Body of pancreas (tissue), 4 donors: ENCODE data around the gene COLGALT1. TPM values are rescaled to one million over a fixed set of nuclear protein-coding genes. Genes with fewer than 3 reads are reported as not detected.

Experiments used
- ATAC-seq: fragments of 150-250 bp; one replicate; pipeline ENCODE4 v1.9.1; 2016
- DNase-seq, 4 donors: peaks; one replicate each; pipeline ENCODE4 v3.0.0-alpha.2; 2019
- H3K27ac ChIP-seq, 4 donors: fragments of 200-600 bp; sonication (generic); 1 replicate in 3 of 4; 2 replicates in 1 of 4; pipeline versions ENCODE4 v1.5.1 to v1.6.1; 2016 to 2019; ENCODE audit warnings: mild to moderate bottlenecking in 1 of 4, mixed read lengths in 1 of 4, moderate library complexity in 1 of 4
- H3K27me3 ChIP-seq, 2 donors: fragments of 200-600 bp; sonication (generic); one replicate each; pipeline ENCODE4 v1.6.0; 2016; ENCODE audit warnings: mild to moderate bottlenecking in 1 of 2
- H3K36me3 ChIP-seq, 2 donors: fragments of 200-600 bp; sonication (generic); replicated peaks in 1 of 2; 2 replicates each; pipeline ENCODE4 v1.5.1; 2016; ENCODE audit warnings: low read depth in 2 of 2; ENCODE audit not compliant: insufficient read depth in 1 of 2
- H3K4me1 ChIP-seq: fragments of 200-600 bp; sonication (generic); one replicate; pipeline ENCODE4 v1.6.0; 2016
- H3K4me3 ChIP-seq, 2 donors: fragments of 200-600 bp; sonication (generic); 1 replicate in 1 of 2; 2 replicates in 1 of 2; pipeline ENCODE4 v1.5.1; 2016 to 2019
- H3K9me3 ChIP-seq, 3 donors: fragments of 200-600 bp; sonication (generic); 1 replicate in 2 of 3; 2 replicates in 1 of 3; pipeline ENCODE4 v1.5.1; 2016
- POLR2A ChIP-seq, 3 donors: fragments of 450-650 bp; IDR thresholded peaks; one replicate each; pipeline ENCODE4 v1.6.1; 2016; ENCODE audit warnings: antibody characterized with exemption in 3 of 3, mild to moderate bottlenecking in 2 of 3
- WGBS, 2 donors: methylation state at CpG; one replicate each; pipeline ENCODE4 v1.1.5; 2017; 5-methylcytosine and 5-hydroxymethylcytosine counted together
- intact Hi-C: fragments of 100-400 bp; cut with DNase I; formaldehyde crosslinking; loops from one replicate; pipeline ENCODE4 v1.15.1; 2023
- total RNA-seq, 2 donors: library from RNA; depleted of rRNA; stranded (reverse); fragments of >200 nt; gene quantifications; one replicate each; pipeline ENCODE4 v1.1.0, GENCODE V29; 2016
- TF ChIP-seq, protein P1 (sequence below), 7 experiments: fragments of 450-650 bp in 4 of 7; fragments of 200-600 bp in 3 of 7; sonication (generic) in 3 of 7; IDR thresholded peaks; one replicate each; pipeline ENCODE4 v1.5.1; 2016 to 2019; ENCODE audit warnings: antibody characterized with exemption in 7 of 7

The COLGALT1 gene
- total RNA-seq, 2 donors from 2014 or later: 38.9 to 41.5 TPM

DNA sequence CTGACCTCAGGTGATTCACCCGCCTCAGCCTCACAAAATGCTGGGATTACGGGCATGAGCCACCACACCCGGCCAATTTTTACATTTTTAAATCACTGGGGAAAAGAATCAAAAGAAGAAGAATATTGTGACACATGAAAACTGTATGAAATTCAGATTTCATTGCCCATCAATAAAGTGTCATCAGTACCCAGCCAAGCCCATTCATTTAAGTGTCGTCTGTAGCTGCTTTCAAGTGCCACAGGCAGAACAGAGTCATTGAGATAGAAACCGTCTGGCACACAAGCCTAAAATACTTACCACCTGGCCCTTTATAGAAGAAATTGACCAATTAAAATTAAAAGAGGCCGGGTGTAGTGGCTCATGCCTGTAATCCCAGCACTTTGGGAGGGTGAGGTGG lies 15.3 kb downstream of the COLGALT1 start:
- intact Hi-C loops: no loop called here
- ATAC-seq: no peak
- Histone ChIP-seq H3K4me3 (no peak overlapping the region), H3K27me3 (no peaks in the 10 kb centered on the region), H3K9me3 (no peaks in the 10 kb centered on the region), H3K4me1 (no peaks in the 10 kb centered on the region), H3K36me3 (peaks cover 12 to 22% of the 10 kb centered on the region in 2 donors), H3K27ac (no peak overlapping the region)
- no peak for TF ChIP-seq POLR2A (IDR thresholded peaks at IDR 0.05)
- DNase-seq: no peak
- WGBS, 2 donors: 90 to 96% methylated on average over 6 of the region's 6 CpGs

GRCh38 chr19:17572638-17573037 lies 17.2 kb downstream of the COLGALT1 start:
- DNase-seq (no peak), ATAC-seq (no peak)
- Histone ChIP-seq H3K36me3 (peaks cover 12 to 25% of the 10 kb centered on the region in 2 donors), H3K4me1 (no peaks in the 10 kb centered on the region), H3K27ac (no peak overlapping the region), H3K4me3 (no peak overlapping the region), H3K9me3 (no peaks in the 10 kb centered on the region), H3K27me3 (no peaks in the 10 kb centered on the region)
- TF ChIP-seq, protein P1, sequence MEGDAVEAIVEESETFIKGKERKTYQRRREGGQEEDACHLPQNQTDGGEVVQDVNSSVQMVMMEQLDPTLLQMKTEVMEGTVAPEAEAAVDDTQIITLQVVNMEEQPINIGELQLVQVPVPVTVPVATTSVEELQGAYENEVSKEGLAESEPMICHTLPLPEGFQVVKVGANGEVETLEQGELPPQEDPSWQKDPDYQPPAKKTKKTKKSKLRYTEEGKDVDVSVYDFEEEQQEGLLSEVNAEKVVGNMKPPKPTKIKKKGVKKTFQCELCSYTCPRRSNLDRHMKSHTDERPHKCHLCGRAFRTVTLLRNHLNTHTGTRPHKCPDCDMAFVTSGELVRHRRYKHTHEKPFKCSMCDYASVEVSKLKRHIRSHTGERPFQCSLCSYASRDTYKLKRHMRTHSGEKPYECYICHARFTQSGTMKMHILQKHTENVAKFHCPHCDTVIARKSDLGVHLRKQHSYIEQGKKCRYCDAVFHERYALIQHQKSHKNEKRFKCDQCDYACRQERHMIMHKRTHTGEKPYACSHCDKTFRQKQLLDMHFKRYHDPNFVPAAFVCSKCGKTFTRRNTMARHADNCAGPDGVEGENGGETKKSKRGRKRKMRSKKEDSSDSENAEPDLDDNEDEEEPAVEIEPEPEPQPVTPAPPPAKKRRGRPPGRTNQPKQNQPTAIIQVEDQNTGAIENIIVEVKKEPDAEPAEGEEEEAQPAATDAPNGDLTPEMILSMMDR (IDR thresholded peaks at IDR 0.05): no peak
- TF ChIP-seq POLR2A (IDR thresholded peaks at IDR 0.05): no peak
- WGBS, 2 donors: 84 to 89% methylated on average over 7 of the region's 7 CpGs
- intact Hi-C loops: no loop called here

DNA sequence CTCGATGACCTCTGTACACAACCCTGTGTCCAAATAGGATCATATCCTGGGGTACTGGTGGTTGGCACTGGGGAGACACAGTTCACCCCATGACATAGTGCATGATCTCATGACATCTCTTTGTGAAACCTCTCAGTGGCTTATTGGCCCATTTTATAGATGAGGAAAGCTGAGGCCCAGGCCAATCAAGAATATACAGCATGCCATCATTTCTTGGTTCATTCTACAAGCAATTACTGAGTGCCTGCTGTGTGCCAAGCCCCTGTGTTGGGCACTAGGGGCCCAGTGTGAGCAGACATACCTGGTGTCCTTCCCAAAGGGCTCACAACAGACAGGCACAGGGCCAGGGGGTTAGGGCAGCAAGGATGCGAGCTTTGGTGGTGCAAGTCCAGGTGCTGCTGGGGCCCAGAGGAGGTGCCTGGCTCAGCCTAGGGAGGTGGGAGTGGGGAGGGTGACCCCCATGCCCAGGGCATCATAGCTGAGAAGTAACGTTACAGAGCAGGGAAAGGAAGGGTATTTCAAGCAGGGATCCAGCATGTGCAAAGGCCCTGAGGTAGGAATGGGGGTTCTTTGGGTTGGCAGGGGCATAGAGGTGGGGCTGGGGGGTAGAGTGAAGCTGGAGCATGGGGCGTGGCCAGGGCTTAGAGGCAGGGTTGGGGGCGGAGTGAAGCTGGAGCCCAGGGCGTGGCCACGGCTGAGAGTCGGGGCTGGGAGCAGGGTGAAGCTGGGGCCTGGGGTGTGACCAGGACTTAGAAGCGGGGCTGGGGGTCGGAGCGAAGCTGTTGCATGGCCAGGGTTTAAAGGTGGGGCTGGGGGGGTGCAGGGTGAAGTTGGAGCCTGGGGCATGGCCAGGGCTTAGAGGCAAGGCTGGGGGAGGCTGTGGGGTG lies 20.7 kb downstream of the COLGALT1 start:
- Histone ChIP-seq H3K4me1 (no peaks in the 10 kb centered on the region), H3K36me3 (peaks cover 4 to 19% of the 10 kb centered on the region in 2 donors), H3K9me3 (no peaks in the 10 kb centered on the region), H3K4me3 (no peak overlapping the region), H3K27ac (no peak overlapping the region), H3K27me3 (no peaks in the 10 kb centered on the region)
- no peak for DNase-seq
- intact Hi-C loops: no loop called here
- no peak for TF ChIP-seq POLR2A (IDR thresholded peaks at IDR 0.05)
- TF ChIP-seq, protein P1 (IDR thresholded peaks at IDR 0.05): no peak
- ATAC-seq: no peak
- 93 to 95% methylated on average over 10 of the region's 11 CpGs for WGBS, 2 donors

DNA sequence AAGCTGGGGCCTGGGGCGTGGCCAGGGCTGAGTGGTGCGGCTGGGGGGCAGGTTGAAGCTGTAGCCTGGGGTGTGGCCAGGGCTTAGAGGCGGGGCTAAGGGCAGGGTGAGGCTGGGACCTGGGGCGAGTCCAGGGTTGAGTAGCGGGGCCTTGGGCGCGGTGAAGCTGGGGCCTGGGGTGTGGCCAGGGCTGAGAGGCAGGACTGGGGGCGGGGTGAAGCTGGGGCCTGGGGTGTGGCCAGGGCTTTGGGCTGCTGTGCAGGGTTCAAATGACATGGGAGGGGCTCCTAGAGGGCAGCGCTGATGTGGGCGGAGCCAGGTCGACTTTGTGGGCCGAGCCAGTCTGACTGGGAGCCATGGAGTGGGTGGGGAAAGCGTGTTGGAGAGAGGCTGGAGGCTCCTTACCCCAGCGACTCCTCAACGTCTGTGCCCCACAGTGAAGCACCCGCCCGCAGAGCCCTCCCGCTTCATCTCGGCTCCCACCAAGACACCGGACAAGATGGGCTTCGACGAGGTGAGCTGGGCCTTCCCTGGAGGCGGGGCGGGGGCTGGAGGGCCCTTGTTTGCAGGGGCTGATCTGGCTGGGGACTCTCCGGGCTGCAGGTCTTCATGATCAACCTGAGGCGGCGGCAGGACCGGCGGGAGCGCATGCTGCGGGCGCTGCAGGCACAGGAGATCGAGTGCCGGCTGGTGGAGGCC lies 21.5 kb downstream of the COLGALT1 start:
- Histone ChIP-seq H3K36me3 (peaks cover 4 to 24% of the 10 kb centered on the region in 2 donors), H3K9me3 (no peaks in the 10 kb centered on the region), H3K27ac (no peak overlapping the region), H3K4me3 (no peak overlapping the region), H3K4me1 (no peaks in the 10 kb centered on the region), H3K27me3 (no peaks in the 10 kb centered on the region)
- peak in 1 of 4 donors; percentile 29 for DNase-seq
- no peak for TF ChIP-seq POLR2A (IDR thresholded peaks at IDR 0.05)
- TF ChIP-seq, protein P1 (IDR thresholded peaks at IDR 0.05): no peak
- WGBS, 2 donors: 80 to 85% methylated on average over 22 to 23 of the region's 34 CpGs
- ATAC-seq: peak; percentile 37
- intact Hi-C loops: no loop called here

DNA sequence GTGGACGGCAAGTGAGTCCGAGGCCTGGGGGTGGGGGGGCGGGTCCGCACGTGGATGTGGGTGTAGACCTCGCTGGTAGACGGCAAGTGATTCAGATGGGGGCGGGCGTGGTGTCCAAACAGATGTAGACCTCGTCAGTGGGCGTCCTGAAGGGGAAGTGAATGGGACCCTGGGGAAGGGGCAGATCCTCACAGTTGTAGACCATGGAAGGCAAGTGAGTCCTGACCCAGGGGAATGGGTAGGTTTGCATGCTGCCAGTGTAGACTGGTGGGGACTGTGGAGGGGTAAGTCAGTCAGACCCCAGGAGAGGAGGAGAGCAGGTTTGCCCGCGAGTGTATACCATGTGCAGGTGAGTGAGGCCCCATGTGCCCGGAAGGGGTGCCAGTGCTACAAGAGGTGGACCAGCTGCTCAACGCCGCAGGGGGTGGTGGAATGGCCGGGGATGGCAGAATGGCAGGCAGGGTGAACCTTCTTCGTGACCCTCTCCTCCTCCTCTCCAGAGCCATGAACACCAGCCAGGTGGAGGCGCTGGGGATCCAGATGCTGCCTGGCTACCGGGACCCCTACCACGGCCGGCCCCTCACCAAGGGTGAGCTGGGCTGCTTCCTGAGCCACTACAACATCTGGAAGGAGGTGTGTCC lies 22.1 kb downstream of the COLGALT1 start:
- TF ChIP-seq, protein P1 (IDR thresholded peaks at IDR 0.05): no peak
- TF ChIP-seq POLR2A (IDR thresholded peaks at IDR 0.05): no peak
- intact Hi-C loops: no loop called here
- H3K36me3 ChIP-seq: peaks cover 1 to 22% of the 10 kb centered on the region in 2 donors
- no peaks in the 10 kb centered on the region for H3K4me1 ChIP-seq
- 86 to 90% methylated on average over 17 to 18 of the region's 22 CpGs for WGBS, 2 donors
- no peak overlapping the region for H3K27ac ChIP-seq
- no peak overlapping the region for H3K4me3 ChIP-seq
- DNase-seq: no peak
- no peaks in the 10 kb centered on the region for H3K27me3 ChIP-seq
- no peak for ATAC-seq
- H3K9me3 ChIP-seq: no peaks in the 10 kb centered on the region
